Lung (tissue), 12 donors: ENCODE data around the gene PIGR. TPM values are rescaled to one million over a fixed set of nuclear protein-coding genes. Genes with fewer than 3 reads are reported as not detected.
A peak's percentile ranks its signal among the peaks of the same experiment; 100 is the strongest.

Experiments used
- ATAC-seq: fragments of 200-7000 bp; cut with Tn5 transposase; one replicate; pipeline ENCODE4 v1.9.1; 2020; ENCODE audit warnings: moderate number of reproducible peaks; ENCODE audit not compliant: insufficient read depth, low FRiP score
- DNase-seq, 3 donors: peaks; one replicate each; pipeline ENCODE4 v3.0.0-alpha.2; 2013 to 2017
- H3K27ac ChIP-seq, 2 donors: one replicate each; pipeline ENCODE4 v1.5.1; 2013; ENCODE audit warnings: mild to moderate bottlenecking in 2 of 2, moderate library complexity in 2 of 2, control low read depth in 1 of 2, inconsistent platforms in 1 of 2, low read depth in 1 of 2, low read length in 1 of 2
- H3K27me3 ChIP-seq, 3 donors: one replicate each; pipeline ENCODE4 v1.5.1; 2013; ENCODE audit warnings: low read length in 2 of 3; ENCODE audit not compliant: control insufficient read depth in 3 of 3, insufficient read depth in 3 of 3
- H3K36me3 ChIP-seq, 4 donors: one replicate each; pipeline ENCODE4 v1.5.1; 2013; ENCODE audit warnings: low read length in 4 of 4, mild to moderate bottlenecking in 1 of 4, moderate library complexity in 1 of 4; ENCODE audit not compliant: control insufficient read depth in 4 of 4, insufficient read depth in 4 of 4
- H3K4me1 ChIP-seq, 5 donors: one replicate each; pipeline ENCODE4 v1.5.1; 2013; ENCODE audit warnings: low read length in 5 of 5, mild to moderate bottlenecking in 2 of 5, moderate library complexity in 1 of 5; ENCODE audit not compliant: control insufficient read depth in 5 of 5, insufficient read depth in 5 of 5
- H3K4me3 ChIP-seq: one replicate; pipeline ENCODE4 v1.5.1; 2013; ENCODE audit warnings: mild to moderate bottlenecking, control low read depth, moderate library complexity
- H3K9ac ChIP-seq, 2 donors: one replicate each; pipeline ENCODE4 v1.5.1; 2013; ENCODE audit warnings: low read length in 2 of 2, control low read depth in 1 of 2; ENCODE audit not compliant: insufficient read depth in 1 of 2
- H3K9me3 ChIP-seq, 4 donors: one replicate each; pipeline ENCODE4 v1.5.1; 2013; ENCODE audit warnings: low read length in 3 of 4, mild to moderate bottlenecking in 1 of 4, moderate library complexity in 1 of 4; ENCODE audit not compliant: control insufficient read depth in 4 of 4, insufficient read depth in 3 of 4
- WGBS, 2 donors: extraction: QIAGEN DNeasy Blood & Tissue Kit; methylation state at CpG; one replicate each; pipeline ENCODE4 v1.1.7; 2013; 5-methylcytosine and 5-hydroxymethylcytosine counted together
- polyA plus RNA-seq, 2 donors: library from polyadenylated mRNA; stranded (reverse); fragments of 200-250 nt; gene quantifications; one replicate each; pipeline ENCODE4 v1.2.1, GENCODE V29; 2013
- total RNA-seq, 2 donors: library from RNA; depleted of rRNA in 1 of 2; stranded (reverse); fragments of >200 nt in 1 of 2; gene quantifications; one replicate each; pipeline ENCODE4 v1.2.1, GENCODE V29; 2014 to 2021
- TF ChIP-seq, protein P1 (sequence below): IDR thresholded peaks from 2 replicates; pipeline ENCODE4 v1.5.1; 2012; ENCODE audit warnings: mild to moderate bottlenecking; ENCODE audit errors: control extremely low read depth, extremely low read depth
- donor health status: control.
- donor health status: control.
- donor health status: Bipolar disorder and iron deficiency.
- donor health status: healthy.
- donor health status: DM: yes; HTN: yes; CAD: no.

PIGR gene
- total and polyA plus RNA-seq, 4 donors, result 131 to 845 (median 298) TPM

DNA sequence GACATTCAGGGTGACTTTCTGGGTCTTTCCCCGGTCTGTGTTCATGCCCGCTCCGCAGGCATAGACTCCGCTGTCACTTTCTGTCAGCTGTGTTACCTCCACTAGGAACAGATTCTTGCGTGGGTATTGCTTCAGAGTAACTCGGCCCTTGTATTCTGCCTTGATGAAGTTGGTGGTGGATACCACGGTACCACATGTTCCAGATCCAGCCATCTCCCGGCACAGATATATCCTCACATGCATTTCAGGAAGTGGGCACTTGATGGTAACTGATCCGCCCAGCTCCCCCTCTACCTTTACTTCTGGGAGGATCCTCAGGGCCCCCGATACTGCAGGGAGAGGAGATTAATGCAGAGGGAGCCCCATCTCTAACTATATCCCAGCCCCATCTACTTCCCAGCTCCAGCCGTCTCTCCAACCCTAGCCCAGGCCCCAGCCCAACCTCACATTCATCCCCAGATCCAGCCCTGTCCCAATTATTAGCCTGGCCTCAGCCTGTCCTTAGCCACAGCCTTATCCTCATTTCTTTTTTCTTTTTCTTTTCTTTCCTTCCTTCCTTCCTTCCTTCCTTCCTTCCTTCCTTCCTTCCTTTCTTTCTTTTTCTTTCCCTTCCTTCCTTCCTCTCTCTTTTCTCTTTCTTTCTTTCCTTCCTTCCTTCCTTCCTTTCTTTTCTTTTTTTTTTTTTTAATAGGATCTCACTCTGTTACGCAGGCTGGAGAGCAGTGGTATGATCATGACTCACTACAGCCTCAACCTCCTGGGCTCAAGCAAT is 32.3 kb downstream of the PIGR start:
- H3K9me3 ChIP-seq, result no peaks in the 10 kb centered on the region
- H3K9ac ChIP-seq, result no peak overlapping the region
- H3K36me3 ChIP-seq, result no peaks in the 10 kb centered on the region
- no peak overlapping the region for H3K4me3 ChIP-seq
- H3K27me3 ChIP-seq, result peaks cover 0 to 15% (median 11%) of the 10 kb centered on the region in 3 donors
- 73 to 80% methylated on average over 12 of the region's 12 CpGs for WGBS, 2 donors
- ATAC-seq (no peak), DNase-seq (no peak)
- TF ChIP-seq, protein P1, sequence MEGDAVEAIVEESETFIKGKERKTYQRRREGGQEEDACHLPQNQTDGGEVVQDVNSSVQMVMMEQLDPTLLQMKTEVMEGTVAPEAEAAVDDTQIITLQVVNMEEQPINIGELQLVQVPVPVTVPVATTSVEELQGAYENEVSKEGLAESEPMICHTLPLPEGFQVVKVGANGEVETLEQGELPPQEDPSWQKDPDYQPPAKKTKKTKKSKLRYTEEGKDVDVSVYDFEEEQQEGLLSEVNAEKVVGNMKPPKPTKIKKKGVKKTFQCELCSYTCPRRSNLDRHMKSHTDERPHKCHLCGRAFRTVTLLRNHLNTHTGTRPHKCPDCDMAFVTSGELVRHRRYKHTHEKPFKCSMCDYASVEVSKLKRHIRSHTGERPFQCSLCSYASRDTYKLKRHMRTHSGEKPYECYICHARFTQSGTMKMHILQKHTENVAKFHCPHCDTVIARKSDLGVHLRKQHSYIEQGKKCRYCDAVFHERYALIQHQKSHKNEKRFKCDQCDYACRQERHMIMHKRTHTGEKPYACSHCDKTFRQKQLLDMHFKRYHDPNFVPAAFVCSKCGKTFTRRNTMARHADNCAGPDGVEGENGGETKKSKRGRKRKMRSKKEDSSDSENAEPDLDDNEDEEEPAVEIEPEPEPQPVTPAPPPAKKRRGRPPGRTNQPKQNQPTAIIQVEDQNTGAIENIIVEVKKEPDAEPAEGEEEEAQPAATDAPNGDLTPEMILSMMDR, result no peak
- no peak overlapping the region for H3K27ac ChIP-seq
- H3K4me1 ChIP-seq, result peaks cover 0 to 6% (median 2%) of the 10 kb centered on the region in 5 donors

GRCh38 chr1:206912445-206913095 is 33.7 kb downstream of the PIGR start:
- Histone ChIP-seq H3K27me3 (peaks cover 0 to 23% (median 11%) of the 10 kb centered on the region in 3 donors), H3K4me1 (peaks cover 0 to 6% (median 4%) of the 10 kb centered on the region in 5 donors), H3K9ac (no peak overlapping the region), H3K36me3 (no peaks in the 10 kb centered on the region), H3K27ac (no peak overlapping the region), H3K9me3 (no peaks in the 10 kb centered on the region), H3K4me3 (no peak overlapping the region)
- TF ChIP-seq, protein P1, result peak; percentile 92
- ATAC-seq, result no peak
- WGBS, 2 donors, result 25 to 32% methylated on average over 7 of the region's 7 CpGs
- peak; percentile 73 to 87 (median 84) for DNase-seq

DNA sequence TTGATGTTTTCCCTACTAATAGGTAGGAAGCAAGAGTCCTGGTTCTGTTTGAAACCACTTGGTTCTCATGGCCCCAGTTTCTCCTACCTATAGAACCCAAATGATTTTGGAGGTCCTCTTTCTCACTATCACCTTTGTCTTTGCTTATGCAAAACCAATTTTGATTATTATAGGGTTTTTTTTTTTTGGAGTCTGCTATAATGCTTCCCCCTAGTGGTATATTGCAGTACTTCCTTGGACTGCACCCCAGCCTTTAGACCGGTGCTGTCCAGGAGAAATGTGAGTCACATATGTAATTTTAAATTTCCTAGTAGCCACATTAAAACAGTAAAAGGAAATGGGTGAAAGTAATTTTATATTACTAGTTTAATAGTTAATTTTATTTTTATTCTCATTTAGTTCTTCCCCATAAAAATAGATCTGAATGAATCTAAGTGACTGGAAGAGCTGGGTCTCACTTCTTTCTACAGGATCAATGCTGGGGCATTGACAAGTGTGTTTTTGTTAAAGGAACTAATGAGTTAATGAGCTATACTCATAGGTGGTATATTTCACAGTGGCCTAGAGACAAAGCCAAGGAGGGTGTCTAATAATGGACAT is 35.1 kb downstream of the PIGR start:
- no peak overlapping the region for H3K9ac ChIP-seq
- no peaks in the 10 kb centered on the region for H3K9me3 ChIP-seq
- no peak overlapping the region for H3K4me3 ChIP-seq
- peaks cover 0 to 9% (median 4%) of the 10 kb centered on the region in 5 donors for H3K4me1 ChIP-seq
- TF ChIP-seq, protein P1, result peak; percentile 56
- no peak for ATAC-seq
- DNase-seq, result peak in 2 of 3 donors; percentile 58 to 66
- H3K36me3 ChIP-seq, result no peaks in the 10 kb centered on the region
- peaks cover 0 to 23% (median 11%) of the 10 kb centered on the region in 3 donors for H3K27me3 ChIP-seq
- no peak overlapping the region for H3K27ac ChIP-seq
- WGBS, 2 donors, result 0% methylated on average over 1 of the region's 1 CpG
